ENCODE measurements around the gene GTF2IRD1.

DNA sequence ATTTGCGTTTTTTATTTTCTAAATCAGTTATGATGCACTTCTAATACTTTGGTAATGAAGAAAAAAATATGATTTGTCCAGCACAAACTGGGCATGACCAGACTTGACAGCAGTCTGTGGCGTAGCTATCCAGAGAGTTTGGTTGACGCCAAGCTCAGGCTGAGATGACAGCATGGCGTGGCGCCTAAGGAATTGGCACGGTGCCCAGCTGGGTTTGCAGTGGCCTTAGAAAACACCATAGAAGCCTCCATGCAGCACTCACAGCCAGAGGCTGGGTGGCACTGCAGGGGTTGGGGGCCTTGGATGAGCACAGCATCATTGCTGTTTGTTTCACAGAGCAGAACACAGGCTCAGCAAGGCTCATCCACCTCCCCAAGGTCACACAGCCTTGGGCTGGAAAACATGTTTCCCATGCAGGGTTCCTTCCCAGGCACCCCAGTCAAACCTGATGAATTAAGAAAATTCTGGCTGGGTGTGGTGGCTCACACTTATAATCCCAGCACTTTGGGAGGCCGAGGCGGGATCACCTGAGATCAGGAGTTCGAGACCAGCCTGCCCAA is 88.9 kb downstream of the GTF2IRD1 start:
- TF ChIP-seq, protein P1, sequence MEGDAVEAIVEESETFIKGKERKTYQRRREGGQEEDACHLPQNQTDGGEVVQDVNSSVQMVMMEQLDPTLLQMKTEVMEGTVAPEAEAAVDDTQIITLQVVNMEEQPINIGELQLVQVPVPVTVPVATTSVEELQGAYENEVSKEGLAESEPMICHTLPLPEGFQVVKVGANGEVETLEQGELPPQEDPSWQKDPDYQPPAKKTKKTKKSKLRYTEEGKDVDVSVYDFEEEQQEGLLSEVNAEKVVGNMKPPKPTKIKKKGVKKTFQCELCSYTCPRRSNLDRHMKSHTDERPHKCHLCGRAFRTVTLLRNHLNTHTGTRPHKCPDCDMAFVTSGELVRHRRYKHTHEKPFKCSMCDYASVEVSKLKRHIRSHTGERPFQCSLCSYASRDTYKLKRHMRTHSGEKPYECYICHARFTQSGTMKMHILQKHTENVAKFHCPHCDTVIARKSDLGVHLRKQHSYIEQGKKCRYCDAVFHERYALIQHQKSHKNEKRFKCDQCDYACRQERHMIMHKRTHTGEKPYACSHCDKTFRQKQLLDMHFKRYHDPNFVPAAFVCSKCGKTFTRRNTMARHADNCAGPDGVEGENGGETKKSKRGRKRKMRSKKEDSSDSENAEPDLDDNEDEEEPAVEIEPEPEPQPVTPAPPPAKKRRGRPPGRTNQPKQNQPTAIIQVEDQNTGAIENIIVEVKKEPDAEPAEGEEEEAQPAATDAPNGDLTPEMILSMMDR (IDR thresholded peaks at IDR 0.05; ENCODE audit: poor library complexity), result no peak
- no peak for TF ChIP-seq EZH2phosphoT487 (IDR thresholded peaks at IDR 0.05; ENCODE audit: low read depth, severe bottlenecking, unreplicated experiment)

Data from hepatocyte (in vitro differentiated cells).